HepG2 (cell line): ENCODE data around the gene UBTD1. TPM values are rescaled to one million over a fixed set of nuclear protein-coding genes. Genes with fewer than 3 reads are reported as not detected.

Experiments
- CEBPZ ChIP-seq: IDR thresholded peaks from 2 replicates; pipeline ENCODE4 v1.6.1; 2012; ENCODE audit warnings: low read length, improper control_type of control experiment
- GATAD2A ChIP-seq: IDR thresholded peaks from 2 replicates; pipeline ENCODE4 v1.6.1; 2016
- KLF12 ChIP-seq: sonication (generic); formaldehyde crosslinking; IDR thresholded peaks from 2 replicates; pipeline ENCODE4 v1.4.0; 2020; ENCODE audit warnings: missing genetic modification reagents, borderline replicate concordance
- MAFK ChIP-seq, 2 experiments: IDR thresholded peaks in 1 of 2; conservative IDR thresholded peaks in 1 of 2; 2 replicates each; pipeline ENCODE4 v1.6.1; 2011; ENCODE audit warnings: improper control_type of control experiment in 2 of 2, low read length in 2 of 2
- MBD4 ChIP-seq: IDR thresholded peaks from 2 replicates; pipeline ENCODE4 v1.6.1; 2012; ENCODE audit warnings: low read length, inconsistent platforms, borderline replicate concordance
- NFE2 ChIP-seq: sonication (generic); formaldehyde crosslinking; IDR thresholded peaks from 2 replicates; pipeline ENCODE4 v1.4.0; 2020; ENCODE audit warnings: missing genetic modification reagents
- SAP130 ChIP-seq: IDR thresholded peaks from 2 replicates; pipeline ENCODE4 v1.6.1; 2016; ENCODE audit warnings: low read depth
- SMAD1 ChIP-seq: sonication (generic); formaldehyde crosslinking; IDR thresholded peaks from 2 replicates; pipeline ENCODE4 v1.4.0; 2020; ENCODE audit warnings: missing genetic modification reagents, low read depth, mild to moderate bottlenecking, borderline replicate concordance
- TEAD3 ChIP-seq: optimal IDR thresholded peaks from 2 replicates; pipeline ENCODE3; 2016; ENCODE audit warnings: borderline replicate concordance
- polyA plus RNA-seq, 8 experiments: library from polyadenylated mRNA; depleted of rRNA in 3 of 8; stranded (reverse) in 7 of 8; unstranded in 1 of 8; fragments of >200 nt; fragmentation: Illumina TruSeq in 4 of 8; extraction: Trizol in 4 of 8; gene quantifications; 2 replicates each; pipeline versions ENCODE4 v1.2.1 to v1.2.3, GENCODE V29; 2011 to 2016; ENCODE audit warnings: low read depth in 4 of 8, missing spikeins in 1 of 8, mixed read lengths in 1 of 8; ENCODE audit not compliant: insufficient read depth in 1 of 8
- total RNA-seq, 5 experiments: library from RNA; depleted of rRNA; stranded (reverse); fragments of >200 nt; fragmentation: Illumina TruSeq; extraction: Trizol; gene quantifications; 2 replicates each; pipeline ENCODE4 v1.2.3, GENCODE V29; 2016; ENCODE audit warnings: low read depth in 1 of 5
- TF ChIP-seq, protein P1 (sequence below): sonication (generic); formaldehyde crosslinking; conservative IDR thresholded peaks from 2 replicates; pipeline ENCODE4 v1.4.0; 2020; ENCODE audit warnings: missing genetic modification reagents

Gene UBTD1
- total and polyA plus RNA-seq, 2 of the 13 experiments (the other 11 are each of a cell fraction or from before 2014, with no cell fraction given): 7.9 to 10.0 TPM

DNA sequence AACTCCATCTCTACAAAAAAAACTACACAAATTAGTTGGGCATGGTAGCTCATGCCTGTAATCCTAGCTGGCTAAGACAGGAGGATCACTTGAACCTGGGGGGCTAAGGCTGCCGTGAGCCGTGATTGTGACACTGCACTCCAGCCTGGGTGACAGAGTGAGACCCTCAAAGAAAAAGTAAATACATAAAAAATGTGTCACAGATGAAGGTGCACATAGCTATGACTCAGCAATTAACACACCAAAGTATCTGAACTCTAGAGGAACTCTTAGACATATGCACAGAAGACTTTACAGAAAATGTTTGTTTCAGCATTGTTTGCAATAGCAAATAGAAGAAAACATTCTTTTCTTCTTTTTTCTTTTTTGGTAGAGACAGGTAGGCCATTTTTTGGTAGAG, 99.1 kb downstream of the UBTD1 start (continued):
- TF ChIP-seq SMAD1 (no peak), NFE2 (CRISPR knock-in tag) (peak; percentile 69; the same call in 1 of the 2 replicates), CEBPZ (no peak), SAP130 (CRISPR knock-in tag) (peak; percentile 31; the same call in 1 of the 2 replicates), MAFK (conservative IDR thresholded peaks at IDR 0.05 in 1 of 2, IDR thresholded peaks at IDR 0.05 in 1 of 2; ENCODE audit: low read length in 2 of 2) (peak; percentile 92 to 97), TEAD3 (CRISPR knock-in tag) (peak; percentile 25), GATAD2A (CRISPR knock-in tag) (0 out of 2 replicates have a peak, but pooled peaks have one; percentile 28), KLF12 (CRISPR knock-in tag) (no peak), MBD4 (no peak)
- TF ChIP-seq, protein P1, sequence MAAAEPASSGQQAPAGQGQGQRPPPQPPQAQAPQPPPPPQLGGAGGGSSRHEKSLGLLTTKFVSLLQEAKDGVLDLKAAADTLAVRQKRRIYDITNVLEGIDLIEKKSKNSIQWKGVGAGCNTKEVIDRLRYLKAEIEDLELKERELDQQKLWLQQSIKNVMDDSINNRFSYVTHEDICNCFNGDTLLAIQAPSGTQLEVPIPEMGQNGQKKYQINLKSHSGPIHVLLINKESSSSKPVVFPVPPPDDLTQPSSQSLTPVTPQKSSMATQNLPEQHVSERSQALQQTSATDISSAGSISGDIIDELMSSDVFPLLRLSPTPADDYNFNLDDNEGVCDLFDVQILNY (CRISPR knock-in tag): no peak
